ENCODE results near the gene AUTS2.

AUTS2 gene

GRCh38 chr7:69912846-69913245 is 314.6 kb downstream of the AUTS2 start:
- DNase-seq, result no peak

DNA sequence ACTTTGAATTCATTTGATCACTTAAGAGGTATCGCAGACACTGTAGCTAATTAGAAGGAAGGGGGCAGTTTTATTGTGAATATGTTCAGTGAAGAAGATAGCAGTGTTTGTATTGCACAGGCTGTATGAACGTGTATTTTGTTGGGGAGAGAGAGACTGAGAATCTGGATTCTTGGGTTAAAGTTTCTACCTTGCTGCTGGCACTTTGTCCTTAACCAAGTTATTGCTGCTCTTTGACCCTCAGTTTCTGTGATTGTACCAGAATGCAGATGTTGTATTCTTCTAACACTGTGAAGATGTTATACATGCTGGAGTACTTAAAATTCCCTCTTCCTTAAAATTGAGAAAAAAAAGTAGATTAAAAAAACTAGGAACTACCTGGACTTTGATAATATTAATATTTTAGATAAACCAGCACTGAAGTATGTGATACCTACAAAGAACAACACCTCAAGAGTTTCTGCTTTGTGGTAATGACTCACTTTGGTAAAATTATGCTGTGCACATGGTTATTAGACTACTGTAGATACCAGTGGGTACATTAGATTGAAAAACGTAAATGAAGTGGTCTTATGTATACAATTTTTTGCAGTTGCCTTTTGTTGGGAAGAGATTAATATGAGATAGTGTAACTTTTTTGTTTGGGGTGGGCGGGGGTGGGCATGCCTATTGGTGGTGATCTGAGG is 321.3 kb downstream of the AUTS2 start:
- DNase-seq, result no peak

GRCh38 chr7:69920797-69921196 is 322.5 kb downstream of the AUTS2 start:
- no peak for DNase-seq

DNA sequence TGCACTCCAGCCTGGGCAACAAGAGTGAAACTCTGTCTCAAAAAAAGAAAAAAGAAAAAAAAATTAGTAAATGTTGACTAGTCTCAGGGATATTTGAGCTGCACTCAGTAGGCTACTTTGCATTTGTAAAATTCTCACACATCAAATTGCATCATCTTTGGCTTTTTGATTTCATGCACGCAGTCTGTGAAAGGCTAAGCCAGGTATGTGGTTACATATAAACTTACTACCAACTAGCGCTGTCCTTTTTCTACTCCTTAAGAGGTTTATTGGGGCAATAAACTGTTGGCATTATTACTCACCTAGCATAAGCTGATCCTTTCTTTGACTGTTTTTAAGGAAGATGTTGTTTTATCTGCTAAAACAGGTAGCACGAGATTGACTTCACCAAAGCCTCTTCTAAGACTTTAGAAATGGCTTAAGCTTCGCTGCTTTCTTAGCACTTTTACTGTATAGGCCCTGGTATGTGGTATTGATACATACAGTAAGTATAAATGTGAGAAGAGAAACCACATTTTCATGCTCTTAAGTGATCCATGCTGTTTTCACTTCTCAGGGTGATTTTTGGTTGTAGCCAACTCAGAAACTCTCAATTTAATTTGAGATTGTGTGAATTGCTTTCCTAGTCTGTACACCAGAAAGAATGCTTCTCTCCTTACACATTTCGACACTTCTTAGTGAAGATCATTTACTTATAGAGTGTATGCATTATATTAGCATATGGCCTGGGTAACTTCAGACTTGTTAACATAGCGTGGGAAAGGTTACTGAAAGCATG is 323.9 kb downstream of the AUTS2 start:
- no peak for DNase-seq

DNA sequence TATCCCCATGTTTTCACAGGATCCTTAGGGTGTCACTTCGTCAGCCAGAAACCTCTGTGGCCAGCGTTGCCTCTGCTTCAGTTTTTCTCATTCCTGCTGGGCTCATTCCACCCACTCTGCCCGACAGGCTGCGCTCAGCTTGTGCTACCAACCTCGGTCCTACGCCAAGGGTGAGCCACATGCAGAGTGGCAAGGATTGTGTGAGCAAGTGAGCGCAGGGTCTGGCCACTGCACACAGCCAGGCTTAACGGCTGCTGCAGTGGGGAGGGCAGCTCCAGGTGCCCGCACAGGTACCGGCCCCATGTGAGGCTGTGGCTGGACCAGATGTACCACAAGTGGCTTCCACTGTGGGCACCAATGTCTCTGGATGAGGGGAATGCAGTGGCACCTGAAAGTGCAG is 329.2 kb downstream of the AUTS2 start:
- DNase-seq, result no peak

DNA sequence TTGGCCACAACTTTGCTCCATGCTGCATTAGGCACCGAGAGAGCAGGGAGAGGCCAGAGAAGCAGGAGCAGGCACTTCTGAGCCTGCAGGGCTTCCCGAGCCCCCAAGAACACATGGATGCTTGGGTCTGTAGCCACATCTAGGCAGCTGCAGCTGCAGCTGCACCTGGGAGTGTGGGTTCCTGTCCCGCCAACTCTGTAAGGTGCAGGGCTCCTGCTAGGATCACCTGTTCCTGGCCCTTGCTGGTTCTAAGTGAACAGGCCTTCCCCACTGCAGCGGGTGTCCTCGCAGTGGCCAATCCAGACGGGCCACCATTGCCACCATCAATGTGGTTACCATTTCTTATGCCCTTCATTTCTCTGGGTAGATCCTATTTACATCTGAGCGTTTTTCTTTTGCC is 330.3 kb downstream of the AUTS2 start:
- DNase-seq, result no peak

- no peak for DNase-seq
Measured at GRCh38 chr7:69929622-69930021, 331.3 kb downstream of the AUTS2 start.

GRCh38 chr7:69932034-69932628 is 333.9 kb downstream of the AUTS2 start:
- no peak for DNase-seq

GRCh38 chr7:69934144-69934903 is 336.0 kb downstream of the AUTS2 start:
- DNase-seq, result no peak

- DNase-seq, result no peak
Measured at GRCh38 chr7:69935107-69935506, 336.8 kb downstream of the AUTS2 start.

DNA sequence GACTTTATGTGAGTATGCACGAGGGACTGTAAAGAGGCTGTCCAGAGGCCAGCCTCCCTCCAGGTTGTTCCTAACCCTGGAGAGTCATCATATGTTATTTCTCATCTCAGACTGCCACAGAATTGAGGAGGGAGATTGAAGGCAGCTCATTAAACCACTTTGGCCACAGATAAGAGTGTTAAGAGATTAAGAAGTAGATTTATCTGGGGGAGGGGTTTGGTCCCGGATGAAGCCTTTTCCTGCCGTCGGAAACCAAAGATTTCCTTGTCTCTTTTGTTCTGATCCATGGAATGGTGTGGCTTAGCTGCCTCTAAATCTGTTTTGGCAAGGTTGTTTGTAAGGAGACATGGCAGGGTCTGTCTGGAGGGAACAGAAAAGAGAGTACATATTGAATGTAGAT is 338.8 kb downstream of the AUTS2 start:
- no peak for DNase-seq

DNA sequence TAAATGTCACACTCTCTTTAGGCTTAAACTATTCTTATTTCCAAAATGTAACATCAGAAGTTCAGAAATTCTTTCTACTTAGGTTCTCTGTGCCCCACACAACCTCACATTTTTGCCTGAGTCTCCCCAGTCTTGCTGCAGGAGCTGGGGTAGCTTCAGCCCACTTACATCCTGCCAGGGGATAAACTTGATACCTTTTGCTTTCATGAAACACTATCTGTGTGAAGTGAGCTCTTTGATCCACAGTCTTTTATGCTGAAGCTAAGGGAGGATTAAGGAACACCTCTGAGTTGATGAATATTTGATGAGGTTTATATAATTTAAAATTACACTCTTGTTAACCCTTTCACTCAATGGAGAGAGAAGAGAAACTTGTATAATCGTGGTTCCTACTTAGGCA is 341.0 kb downstream of the AUTS2 start:
- no peak for DNase-seq

- DNase-seq, result no peak
Measured at GRCh38 chr7:69941077-69941651, 342.9 kb downstream of the AUTS2 start.

- no peak for DNase-seq
Measured at GRCh38 chr7:69942573-69942972, 344.3 kb downstream of the AUTS2 start.

GRCh38 chr7:69946901-69947300 is 348.6 kb downstream of the AUTS2 start:
- DNase-seq, result no peak

- no peak for DNase-seq
Measured at GRCh38 chr7:69947998-69948397, 349.7 kb downstream of the AUTS2 start.

- DNase-seq, result no peak
Measured at GRCh38 chr7:69949122-69949521, 350.8 kb downstream of the AUTS2 start.

DNA sequence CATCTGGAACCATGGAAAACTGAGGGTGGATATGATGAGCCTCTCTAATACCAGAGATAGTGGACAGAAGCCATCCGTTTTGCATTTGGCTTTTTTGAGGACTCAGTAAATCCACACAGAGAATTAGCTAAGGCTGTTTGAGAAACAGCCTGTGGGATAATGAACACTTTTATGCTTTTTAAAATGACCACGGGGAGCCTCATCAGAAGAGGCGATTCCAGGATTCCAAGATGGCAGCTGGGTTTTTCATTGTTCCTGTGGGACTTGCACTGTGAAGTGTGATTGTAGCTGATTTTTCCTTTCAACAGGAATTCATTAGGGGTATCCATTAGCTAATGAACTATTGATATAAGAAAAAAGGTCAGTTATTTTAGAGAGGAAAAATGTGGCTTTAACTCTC is 353.2 kb downstream of the AUTS2 start:
- DNase-seq, result no peak

- no peak for DNase-seq
Measured at GRCh38 chr7:69953136-69954067, 355.1 kb downstream of the AUTS2 start.

- no peak for DNase-seq
Measured at GRCh38 chr7:69956541-69956940, 358.3 kb downstream of the AUTS2 start.

DNA sequence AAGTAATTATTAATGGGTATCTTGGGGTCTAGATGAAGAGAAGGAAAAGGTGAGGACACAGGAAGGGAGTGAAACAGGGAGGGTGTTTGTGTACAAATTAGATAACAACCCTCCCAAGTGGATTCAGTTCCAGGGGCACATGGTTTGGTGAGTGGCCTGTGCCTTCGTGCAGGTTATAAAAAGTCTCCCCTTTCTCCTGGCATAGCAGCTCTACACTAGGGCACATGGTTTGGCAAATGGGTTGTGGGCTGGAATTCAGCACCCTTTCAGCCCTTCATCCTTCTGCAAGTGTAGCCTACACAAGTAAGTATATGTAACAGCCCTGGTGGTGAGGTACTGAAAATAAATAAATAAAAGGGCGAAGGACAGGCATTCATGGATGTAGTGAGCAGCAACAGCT is 359.4 kb downstream of the AUTS2 start:
- no peak for DNase-seq

Data from activated effector memory CD4-positive, alpha-beta T cell treated with anti-CD3 and anti-CD28 coated beads, Interleukin-2, amount 50 U/mL, for 16 hours (primary cell).